ENCODE measurements around the gene CRY2.

DNA sequence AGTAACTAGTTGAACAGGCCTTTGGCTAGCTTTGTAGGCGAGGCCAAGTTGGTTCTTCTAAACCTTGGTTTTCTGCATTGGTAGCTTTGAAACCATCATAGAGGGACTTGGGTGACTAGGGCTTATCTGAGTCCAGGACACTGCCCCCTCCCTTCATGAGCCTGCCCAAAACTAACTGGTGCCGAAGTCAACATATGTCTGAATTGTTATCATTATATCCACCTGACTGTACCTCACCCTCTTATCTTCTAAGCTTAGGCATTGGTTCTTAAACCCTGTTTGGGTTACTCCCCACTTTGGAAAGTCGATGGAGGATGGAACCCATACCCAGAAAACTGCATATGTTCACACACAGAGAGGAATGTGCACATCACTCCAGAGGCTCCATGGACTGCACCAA, 30.6 kb downstream of the CRY2 start:
- TF ChIP-seq, protein P1, sequence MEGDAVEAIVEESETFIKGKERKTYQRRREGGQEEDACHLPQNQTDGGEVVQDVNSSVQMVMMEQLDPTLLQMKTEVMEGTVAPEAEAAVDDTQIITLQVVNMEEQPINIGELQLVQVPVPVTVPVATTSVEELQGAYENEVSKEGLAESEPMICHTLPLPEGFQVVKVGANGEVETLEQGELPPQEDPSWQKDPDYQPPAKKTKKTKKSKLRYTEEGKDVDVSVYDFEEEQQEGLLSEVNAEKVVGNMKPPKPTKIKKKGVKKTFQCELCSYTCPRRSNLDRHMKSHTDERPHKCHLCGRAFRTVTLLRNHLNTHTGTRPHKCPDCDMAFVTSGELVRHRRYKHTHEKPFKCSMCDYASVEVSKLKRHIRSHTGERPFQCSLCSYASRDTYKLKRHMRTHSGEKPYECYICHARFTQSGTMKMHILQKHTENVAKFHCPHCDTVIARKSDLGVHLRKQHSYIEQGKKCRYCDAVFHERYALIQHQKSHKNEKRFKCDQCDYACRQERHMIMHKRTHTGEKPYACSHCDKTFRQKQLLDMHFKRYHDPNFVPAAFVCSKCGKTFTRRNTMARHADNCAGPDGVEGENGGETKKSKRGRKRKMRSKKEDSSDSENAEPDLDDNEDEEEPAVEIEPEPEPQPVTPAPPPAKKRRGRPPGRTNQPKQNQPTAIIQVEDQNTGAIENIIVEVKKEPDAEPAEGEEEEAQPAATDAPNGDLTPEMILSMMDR (IDR thresholded peaks at IDR 0.05): no peak
- no peak for TF ChIP-seq POLR2A (IDR thresholded peaks at IDR 0.05)
- no peak for TF ChIP-seq EP300 (IDR thresholded peaks at IDR 0.05)
- TF ChIP-seq POLR2AphosphoS5 (IDR thresholded peaks at IDR 0.05): no peak
